Measurements from ENCODE around the gene C19orf12. TPM values are rescaled to one million over a fixed set of nuclear protein-coding genes. Genes with fewer than 3 reads are reported as not detected.

C19orf12 gene
- total and polyA plus RNA-seq, 2 donors (not counting 3 experiments of a cell fraction or from before 2014, with no cell fraction given): 20.4 to 22.9 TPM

DNA sequence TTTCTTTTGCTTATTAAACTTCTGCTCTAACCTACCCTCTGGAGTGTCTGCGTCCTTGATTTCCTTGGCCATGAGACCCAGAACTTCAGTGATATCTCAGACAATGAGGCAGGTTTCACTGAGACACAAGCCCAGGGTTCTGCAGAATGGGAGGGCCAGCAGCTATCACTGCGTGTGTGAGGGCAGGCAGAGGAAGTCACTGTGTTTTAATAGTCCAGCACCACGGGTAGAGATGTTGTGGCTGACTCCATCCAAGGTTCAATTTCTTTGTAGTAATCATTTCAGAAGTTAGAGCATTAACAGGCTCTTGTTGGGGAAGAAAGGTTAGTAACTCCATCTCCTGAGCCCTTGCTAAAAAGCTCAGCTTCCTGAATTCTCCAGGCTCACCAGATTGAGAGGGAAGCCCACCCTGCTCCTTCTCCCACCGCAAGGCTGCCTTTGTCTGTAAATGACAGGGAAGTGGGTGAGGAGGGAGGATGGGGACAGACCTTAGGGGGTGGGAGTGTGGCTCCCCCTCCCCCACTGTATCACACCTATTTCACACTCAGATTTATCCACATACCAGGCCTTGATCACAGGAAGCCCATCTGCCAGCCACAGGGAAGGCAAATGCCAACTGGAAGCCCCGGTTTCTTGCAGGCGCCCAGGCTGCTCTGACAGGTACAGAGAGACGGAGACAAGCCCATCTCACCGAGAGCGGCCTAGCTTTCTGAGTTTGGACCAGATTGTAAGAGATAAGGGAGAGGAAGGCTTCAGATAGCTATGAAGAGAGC lies 2.1 kb downstream of the C19orf12 start:
- Histone ChIP-seq H3K4me3 (replicated peaks in 1 of 3; ENCODE audit: insufficient read depth in 1 of 3, low read depth in 1 of 3, low read length in 3 of 3) (no peak overlapping the region), H3K9ac (replicated peaks; ENCODE audit: extremely low read depth, insufficient read depth, low read length) (no peak overlapping the region), H3K4me1 (ENCODE audit: control insufficient read depth, extremely low read depth, insufficient read depth, low read length) (peaks cover 5% of the 10 kb centered on the region), H3K27me3 (ENCODE audit: control insufficient read depth in 2 of 2, insufficient read depth in 2 of 2, low read length in 2 of 2) (no peaks in the 10 kb centered on the region), H2AFZ (ENCODE audit: low read depth, low read length) (no peak overlapping the region), H3K36me3 (ENCODE audit: control insufficient read depth in 2 of 2, extremely low read depth in 1 of 2, insufficient read depth in 2 of 2, low read length in 2 of 2) (no peaks in the 10 kb centered on the region), H3K9me1 (replicated peaks; ENCODE audit: control insufficient read depth, extremely low read depth, insufficient read depth, low read length) (no peaks in the 10 kb centered on the region), H3K4me2 (ENCODE audit: insufficient read depth, low read length) (no peak overlapping the region), H3K27ac (ENCODE audit: insufficient read depth, low read depth, low read length) (no peak overlapping the region), H3K79me2 (ENCODE audit: control insufficient read depth, insufficient read depth, low read length) (peaks cover 38% of the 10 kb centered on the region), H3K9me3 (replicated peaks; ENCODE audit: control insufficient read depth, insufficient read depth, low read length) (no peaks in the 10 kb centered on the region), H4K20me1 (replicated peaks; ENCODE audit: control insufficient read depth, extremely low read depth, insufficient read depth, low read length) (no peaks in the 10 kb centered on the region)
- TF ChIP-seq MAX (IDR thresholded peaks at IDR 0.05; ENCODE audit: insufficient read depth, insufficient read length) (no peak), GATA2 (IDR thresholded peaks at IDR 0.05; ENCODE audit: insufficient read depth, insufficient read length, low read depth, low read length) (no peak), MYC (IDR thresholded peaks at IDR 0.05; ENCODE audit: low read depth, low read length) (no peak), EZH2 (IDR thresholded peaks at IDR 0.05; ENCODE audit: borderline replicate concordance, low read depth, low read length, severe bottlenecking) (no peak), POLR2A (IDR thresholded peaks at IDR 0.05; ENCODE audit: low read depth, low read length) (no peak), FOS (IDR thresholded peaks at IDR 0.05; ENCODE audit: borderline replicate concordance, insufficient read depth, low read length) (no peak), POLR2AphosphoS5 (IDR thresholded peaks at IDR 0.05; ENCODE audit: insufficient read depth, low read depth, low read length) (no peak), JUN (IDR thresholded peaks at IDR 0.05; ENCODE audit: borderline replicate concordance, insufficient read depth, insufficient read length, low read depth) (no peak)
- TF ChIP-seq, protein P1, sequence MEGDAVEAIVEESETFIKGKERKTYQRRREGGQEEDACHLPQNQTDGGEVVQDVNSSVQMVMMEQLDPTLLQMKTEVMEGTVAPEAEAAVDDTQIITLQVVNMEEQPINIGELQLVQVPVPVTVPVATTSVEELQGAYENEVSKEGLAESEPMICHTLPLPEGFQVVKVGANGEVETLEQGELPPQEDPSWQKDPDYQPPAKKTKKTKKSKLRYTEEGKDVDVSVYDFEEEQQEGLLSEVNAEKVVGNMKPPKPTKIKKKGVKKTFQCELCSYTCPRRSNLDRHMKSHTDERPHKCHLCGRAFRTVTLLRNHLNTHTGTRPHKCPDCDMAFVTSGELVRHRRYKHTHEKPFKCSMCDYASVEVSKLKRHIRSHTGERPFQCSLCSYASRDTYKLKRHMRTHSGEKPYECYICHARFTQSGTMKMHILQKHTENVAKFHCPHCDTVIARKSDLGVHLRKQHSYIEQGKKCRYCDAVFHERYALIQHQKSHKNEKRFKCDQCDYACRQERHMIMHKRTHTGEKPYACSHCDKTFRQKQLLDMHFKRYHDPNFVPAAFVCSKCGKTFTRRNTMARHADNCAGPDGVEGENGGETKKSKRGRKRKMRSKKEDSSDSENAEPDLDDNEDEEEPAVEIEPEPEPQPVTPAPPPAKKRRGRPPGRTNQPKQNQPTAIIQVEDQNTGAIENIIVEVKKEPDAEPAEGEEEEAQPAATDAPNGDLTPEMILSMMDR (IDR thresholded peaks at IDR 0.05; ENCODE audit: extremely low read depth in 1 of 2, insufficient read depth in 1 of 2, low read depth in 1 of 2, low read length in 2 of 2): no peak
- dilution Hi-C loops (cut with MboI; ENCODE audit: extremely low pct_ligation_motif_present, low sequenced_read_pairs): no loop called here
- BruUV-seq (replicated peaks): no TSS peak
- FAIRE-seq: no peak
- no peak for DNase-seq (ENCODE audit: low read depth, low spot score)
- ChIA-PET POLR2A (no interaction called here), CTCF (interaction anchor here (0.9 to 4.2 kb wide), 6 partner anchors 8 to 102 kb away, joined by 3 to 39 read pairs (median 7); no protein-coding TSS in a partner anchor)
- intact Hi-C loops (cut with micrococcal nuclease): no loop called here
